HG03571 (cell line): Measurements from ENCODE around the gene APCDD1L.

Experiments used
- ATAC-seq: cut with Tn5 transposase; IDR thresholded peaks from one replicate; pipeline ENCODE4 v1.9.1; 2021; ENCODE audit not compliant: unreplicated experiment

Gene APCDD1L

GRCh38 chr20:58492795-58493524 is 22.2 kb downstream of the APCDD1L start:
- no peak for ATAC-seq

GRCh38 chr20:58492074-58492718 is 23.0 kb downstream of the APCDD1L start:
- ATAC-seq: no peak

GRCh38 chr20:58486207-58486606 is 29.0 kb downstream of the APCDD1L start:
- no peak for ATAC-seq

- no peak for ATAC-seq
Observed at GRCh38 chr20:58485393-58485792, 29.8 kb downstream of the APCDD1L start.

- ATAC-seq: no peak
Observed at GRCh38 chr20:58483470-58483869, 31.7 kb downstream of the APCDD1L start.

- no peak for ATAC-seq
Observed at GRCh38 chr20:58483051-58483450, 32.1 kb downstream of the APCDD1L start.

GRCh38 chr20:58482416-58482815 is 32.8 kb downstream of the APCDD1L start:
- ATAC-seq: no peak

GRCh38 chr20:58481481-58482021 is 33.6 kb downstream of the APCDD1L start:
- no peak for ATAC-seq

GRCh38 chr20:58480551-58481336 is 34.5 kb downstream of the APCDD1L start:
- ATAC-seq: no peak

GRCh38 chr20:58479726-58480440 is 35.3 kb downstream of the APCDD1L start:
- no peak for ATAC-seq

- ATAC-seq: no peak
Observed at GRCh38 chr20:58478141-58478805, 36.9 kb downstream of the APCDD1L start.

GRCh38 chr20:58475466-58475865 is 39.7 kb downstream of the APCDD1L start:
- ATAC-seq: no peak

GRCh38 chr20:58473453-58474425 is 41.5 kb downstream of the APCDD1L start:
- no peak for ATAC-seq

GRCh38 chr20:58472273-58473018 is 42.8 kb downstream of the APCDD1L start:
- ATAC-seq: no peak

GRCh38 chr20:58471193-58472164 is 43.7 kb downstream of the APCDD1L start:
- ATAC-seq: no peak

GRCh38 chr20:58470336-58471192 is 44.6 kb downstream of the APCDD1L start:
- ATAC-seq: no peak
